IMR-90 (cell line): ENCODE results near the gene MADCAM1.

Experiments
- CHD1 ChIP-seq: IDR thresholded peaks from 2 replicates; pipeline ENCODE4 v1.6.1; 2012; ENCODE audit warnings: low read depth, low read length, improper control_type of control experiment
- CTCF ChIP-seq: conservative IDR thresholded peaks from 2 replicates; pipeline ENCODE4 v1.5.1; 2012; ENCODE audit warnings: mild to moderate bottlenecking, low read depth, low read length, improper control_type of control experiment
- ELK1 ChIP-seq: fragments of 150-350 bp; IDR thresholded peaks from 2 replicates; pipeline ENCODE4 v1.6.1; 2016; ENCODE audit warnings: low read depth, mild to moderate bottlenecking, low read length, moderate library complexity, borderline replicate concordance
- FOS ChIP-seq: fragments of 150-350 bp; IDR thresholded peaks from 2 replicates; pipeline ENCODE4 v1.6.1; 2016; ENCODE audit warnings: low read depth, low read length
- POLR2A ChIP-seq: IDR thresholded peaks from 2 replicates; pipeline ENCODE4 v1.6.1; 2012; ENCODE audit warnings: mild to moderate bottlenecking, low read depth, low read length
- RCOR1 ChIP-seq: IDR thresholded peaks from 2 replicates; pipeline ENCODE4 v1.6.1; 2012; ENCODE audit warnings: mild to moderate bottlenecking, low read length, improper control_type of control experiment; ENCODE audit not compliant: insufficient replicate concordance
- RFX5 ChIP-seq: IDR thresholded peaks from 2 replicates; pipeline ENCODE4 v1.8.0; 2012; ENCODE audit warnings: low read depth, mild to moderate bottlenecking, low read length, moderate library complexity

- TF ChIP-seq POLR2A (no peak), FOS (no peak), CTCF (no peak), CHD1 (no peak), RFX5 (no peak), ELK1 (no peak), RCOR1 (no peak)
Observed at GRCh38 chr19:465056-465816, 31.1 kb upstream of the MADCAM1 start.
